Natural killer cell treated with Interleukin-12 subunit alpha and Interleukin-12 subunit beta and Interleukin-15 and Interleukin-18, amount 100 ng/mL, for 72 hours (primary cell): ENCODE results near the gene EPG5. TPM values are rescaled to one million over a fixed set of nuclear protein-coding genes. Genes with fewer than 3 reads are reported as not detected.

Source experiments
- ATAC-seq, 2 donors: fragments of 150-1000 bp; cut with Tn5 transposase in 1 of 2; sonication (Bioruptor Pico), chemical (Tn5 transposase) in 1 of 2; 2 replicates each; pipeline ENCODE4 v1.10.0; 2021
- DNase-seq: peaks from one replicate; pipeline ENCODE4 v3.0.0; 2022; ENCODE audit warnings: low spot score
- H3K27ac Mint-ChIP-seq, 2 donors: 1 replicate in 1 of 2; 2 replicates in 1 of 2; pipeline ENCODE4 v1.8.0; 2022; ENCODE audit warnings: mixed read lengths in 2 of 2, mild to moderate bottlenecking in 1 of 2, moderate library complexity in 1 of 2
- H3K27me3 Mint-ChIP-seq, 2 donors: 1 replicate in 1 of 2; 2 replicates in 1 of 2; pipeline ENCODE4 v1.8.0; 2022; ENCODE audit warnings: mixed read lengths in 2 of 2
- H3K36me3 Mint-ChIP-seq: one replicate; pipeline ENCODE4 v1.8.0; 2022; ENCODE audit warnings: mixed read lengths
- H3K4me1 Mint-ChIP-seq, 2 donors: 1 replicate in 1 of 2; 2 replicates in 1 of 2; pipeline ENCODE4 v1.8.0; 2022; ENCODE audit warnings: low read depth in 2 of 2, mixed read lengths in 2 of 2, mild to moderate bottlenecking in 1 of 2
- H3K4me3 Mint-ChIP-seq: one replicate; pipeline ENCODE4 v1.8.0; 2022; ENCODE audit warnings: mixed read lengths
- H3K9me3 Mint-ChIP-seq: 2 replicates; pipeline ENCODE4 v1.8.0; 2022; ENCODE audit warnings: mixed read lengths
- total RNA-seq, 2 donors: library from RNA; stranded (reverse); gene quantifications; one replicate each; pipeline ENCODE4 v1.2.3, GENCODE V29; 2022

Gene EPG5
- total RNA-seq, 2 donors from 2014 or later = 38.8 to 48.9 TPM

DNA sequence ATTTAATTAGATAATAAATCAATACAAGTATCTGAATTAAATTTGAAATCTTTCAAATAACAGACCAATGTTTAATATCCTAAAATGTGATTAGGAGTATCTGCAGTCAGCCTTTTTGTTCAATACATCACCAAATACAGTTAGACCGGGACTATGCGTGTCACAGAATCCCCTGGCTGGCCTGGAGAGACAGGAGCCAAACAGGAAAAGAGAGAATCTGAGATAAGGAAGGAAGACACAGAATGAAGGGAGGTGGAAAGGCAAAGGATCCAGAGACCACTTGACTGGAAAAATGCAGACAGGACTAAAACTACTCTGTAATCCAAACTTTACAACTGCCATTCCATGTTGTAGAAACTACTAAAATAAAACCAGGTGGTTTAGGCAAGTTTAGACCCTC is 75.3 kb downstream of the EPG5 start:
- ATAC-seq (no peak), DNase-seq (no peak)
- no peaks in the 10 kb centered on the region for H3K27me3 Mint-ChIP-seq
- no peak overlapping the region for H3K4me3 Mint-ChIP-seq
- peaks cover 18 to 22% of the 10 kb centered on the region in 2 donors for H3K4me1 Mint-ChIP-seq
- no peaks in the 10 kb centered on the region for H3K9me3 Mint-ChIP-seq
- H3K27ac Mint-ChIP-seq = no peak overlapping the region
- H3K36me3 Mint-ChIP-seq = peaks cover 17% of the 10 kb centered on the region

GRCh38 chr18:45890606-45891005 is 76.5 kb downstream of the EPG5 start:
- DNase-seq (peak; percentile 68), ATAC-seq (peak; percentile 87 to 88)
- Mint-ChIP-seq H3K9me3 (no peaks in the 10 kb centered on the region), H3K27ac (peak overlapping the region; percentile 87 to 90), H3K4me3 (peak overlapping the region; percentile 40), H3K4me1 (peaks cover 18 to 22% of the 10 kb centered on the region in 2 donors), H3K27me3 (no peaks in the 10 kb centered on the region), H3K36me3 (peaks cover 17% of the 10 kb centered on the region)

GRCh38 chr18:45889419-45890064 is 77.6 kb downstream of the EPG5 start:
- peak overlapping the region; percentile 40 for H3K4me3 Mint-ChIP-seq
- no peaks in the 10 kb centered on the region for H3K27me3 Mint-ChIP-seq
- H3K9me3 Mint-ChIP-seq = no peaks in the 10 kb centered on the region
- DNase-seq = no peak
- H3K36me3 Mint-ChIP-seq = peaks cover 11% of the 10 kb centered on the region
- peak overlapping the region; percentile 87 to 90 for H3K27ac Mint-ChIP-seq
- peaks cover 14 to 22% of the 10 kb centered on the region in 2 donors for H3K4me1 Mint-ChIP-seq
- no peak for ATAC-seq

GRCh38 chr18:45887585-45887984 is 79.5 kb downstream of the EPG5 start:
- H3K27ac Mint-ChIP-seq = peak overlapping the region in 1 of 2 donors; percentile 37
- H3K27me3 Mint-ChIP-seq = no peaks in the 10 kb centered on the region
- H3K9me3 Mint-ChIP-seq = no peaks in the 10 kb centered on the region
- H3K4me1 Mint-ChIP-seq = peaks cover 14 to 22% of the 10 kb centered on the region in 2 donors
- H3K4me3 Mint-ChIP-seq = no peak overlapping the region
- no peak for DNase-seq
- H3K36me3 Mint-ChIP-seq = peaks cover 8% of the 10 kb centered on the region
- no peak for ATAC-seq

DNA sequence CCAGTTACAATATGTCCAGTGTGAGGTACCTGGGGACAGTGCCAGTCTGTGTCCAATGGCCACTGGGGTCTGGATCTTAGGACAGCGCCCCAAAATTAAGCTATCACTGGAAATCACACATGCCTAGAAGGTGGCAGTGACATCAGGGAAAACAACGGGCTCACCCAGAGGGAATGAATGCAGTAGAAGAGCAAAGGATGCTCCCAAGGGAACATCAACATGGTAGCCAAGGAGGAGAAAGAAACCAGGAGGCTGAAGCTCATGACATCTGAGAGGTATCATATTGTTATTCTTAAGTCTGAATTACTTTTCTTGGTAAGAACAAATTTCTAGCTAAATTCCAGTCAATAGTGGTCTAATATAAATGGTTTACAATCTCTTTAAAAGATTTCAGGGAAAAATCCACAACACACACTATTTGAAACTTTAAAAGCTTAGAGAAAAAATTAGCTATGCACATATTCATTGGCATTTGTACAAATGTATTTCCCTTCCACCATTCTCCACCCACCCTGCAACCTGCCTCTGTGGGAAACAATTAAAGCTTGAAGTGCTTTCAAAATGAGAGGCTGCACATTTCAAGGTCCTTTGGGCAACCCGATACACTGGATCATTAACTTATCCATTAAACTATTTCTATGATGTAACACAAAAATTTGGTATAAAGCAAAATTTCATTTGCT is 86.1 kb downstream of the EPG5 start:
- DNase-seq (no peak), ATAC-seq (no peak)
- peaks cover 26% of the 10 kb centered on the region for H3K36me3 Mint-ChIP-seq
- H3K4me1 Mint-ChIP-seq = peaks cover 10 to 13% of the 10 kb centered on the region in 2 donors
- no peaks in the 10 kb centered on the region for H3K27me3 Mint-ChIP-seq
- H3K27ac Mint-ChIP-seq = peak overlapping the region in 1 of 2 donors; percentile 79
- H3K4me3 Mint-ChIP-seq = no peak overlapping the region
- no peaks in the 10 kb centered on the region for H3K9me3 Mint-ChIP-seq

DNA sequence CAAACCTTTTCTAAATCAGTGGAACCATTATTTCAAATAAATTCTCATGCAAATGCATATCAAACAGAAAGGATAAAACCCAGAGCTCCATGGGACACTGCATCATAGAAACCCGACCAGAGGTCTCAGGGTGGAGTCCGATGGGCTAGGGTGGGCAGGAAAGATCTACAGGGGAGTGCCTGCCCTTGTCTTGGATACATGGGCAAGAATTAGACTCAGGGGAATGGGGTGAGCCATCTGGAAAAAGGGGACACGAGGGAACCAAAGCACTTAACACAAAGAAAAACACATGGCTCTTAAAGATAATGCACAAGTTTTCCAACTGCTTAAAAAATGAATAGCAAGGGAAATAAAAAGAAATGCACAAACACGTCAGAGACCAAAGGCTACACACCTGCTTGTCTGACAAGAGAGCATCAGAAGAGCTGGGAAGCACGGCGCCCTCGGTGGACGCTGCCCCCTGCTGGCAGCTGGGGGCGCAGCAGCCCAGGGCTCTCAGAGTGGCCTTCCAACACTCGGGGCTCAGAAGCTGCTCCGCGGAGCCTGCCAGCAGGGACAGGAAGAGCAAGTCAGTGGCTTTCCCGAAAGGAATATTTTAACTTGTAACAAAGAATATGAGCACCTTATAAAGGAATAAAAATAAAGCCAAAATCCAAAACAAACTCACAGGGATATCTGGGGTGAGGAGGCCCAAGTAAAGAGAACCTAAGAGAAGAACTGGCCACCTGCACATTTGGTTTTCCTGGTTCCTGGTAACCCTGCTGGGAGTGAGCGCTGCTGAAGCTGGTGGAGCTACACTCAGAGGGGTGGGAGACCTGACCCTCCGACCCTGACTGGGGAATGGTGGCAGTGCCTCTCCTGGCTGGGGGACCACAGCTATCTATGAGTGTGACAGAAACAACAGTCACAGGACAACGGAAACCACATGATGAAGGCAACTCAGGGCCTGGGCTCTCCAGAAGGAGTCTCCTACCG is 87.2 kb downstream of the EPG5 start:
- H3K27ac Mint-ChIP-seq = peak overlapping the region; percentile 25 to 79

DNA sequence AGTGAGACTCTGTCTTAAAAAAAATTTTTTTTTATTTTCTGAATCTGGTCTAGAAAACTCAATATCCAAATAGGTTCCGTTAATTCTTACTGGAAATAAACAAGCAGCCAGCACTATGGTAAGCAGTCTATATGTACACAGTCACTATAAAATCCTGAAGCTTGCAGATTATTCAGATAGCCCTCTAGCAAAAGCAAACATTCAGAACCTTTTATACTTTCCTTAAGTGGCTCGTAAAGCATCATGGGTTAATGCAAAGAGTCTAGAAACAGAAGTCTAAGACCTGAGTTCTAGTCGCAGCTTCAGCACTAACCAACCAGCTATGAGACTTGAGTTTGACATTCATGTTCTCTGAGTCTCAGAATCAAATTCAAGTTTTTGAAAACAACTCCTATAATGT is 89.7 kb downstream of the EPG5 start:
- H3K9me3 Mint-ChIP-seq = no peaks in the 10 kb centered on the region
- no peak for ATAC-seq
- peaks cover 34 to 41% of the 10 kb centered on the region in 2 donors for H3K4me1 Mint-ChIP-seq
- H3K27ac Mint-ChIP-seq = peak overlapping the region; percentile 43 to 79
- H3K36me3 Mint-ChIP-seq = peaks cover 51% of the 10 kb centered on the region
- no peaks in the 10 kb centered on the region for H3K27me3 Mint-ChIP-seq
- no peak for DNase-seq
- H3K4me3 Mint-ChIP-seq = no peak overlapping the region

More for the DNA sequence above, 87.2 kb downstream of the EPG5 start:
- no peaks in the 10 kb centered on the region for H3K9me3 Mint-ChIP-seq
- peaks cover 17 to 20% of the 10 kb centered on the region in 2 donors for H3K4me1 Mint-ChIP-seq
- ATAC-seq (peak; percentile 83 to 88), DNase-seq (no peak)
- peaks cover 34% of the 10 kb centered on the region for H3K36me3 Mint-ChIP-seq
- H3K27me3 Mint-ChIP-seq = no peaks in the 10 kb centered on the region
- no peak overlapping the region for H3K4me3 Mint-ChIP-seq

DNA sequence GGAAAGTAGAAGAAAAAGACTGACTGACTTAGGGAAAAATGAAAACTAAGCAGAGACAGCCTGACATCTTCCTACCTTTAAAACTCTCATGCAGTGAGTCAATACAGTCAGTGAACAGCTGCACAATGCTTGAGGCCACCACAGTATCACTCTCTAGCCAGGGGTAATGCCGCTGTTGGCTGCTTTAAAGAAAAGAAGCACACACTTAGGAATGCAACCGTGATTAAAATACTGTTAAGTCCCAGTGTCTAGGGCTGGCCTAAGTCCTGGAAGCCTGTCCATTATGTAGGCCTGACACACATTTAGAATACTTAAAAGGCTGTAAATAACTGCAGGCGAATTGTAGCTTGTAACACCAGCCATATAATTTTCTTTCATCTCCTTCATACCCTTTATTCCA is 91.0 kb downstream of the EPG5 start:
- Mint-ChIP-seq H3K27me3 (no peaks in the 10 kb centered on the region), H3K9me3 (peaks cover 4% of the 10 kb centered on the region), H3K4me3 (no peak overlapping the region), H3K4me1 (peaks cover 41 to 47% of the 10 kb centered on the region in 2 donors), H3K36me3 (peaks cover 55% of the 10 kb centered on the region), H3K27ac (peak overlapping the region; percentile 94 to 95)
- no peak for DNase-seq
- ATAC-seq = no peak

GRCh38 chr18:45874491-45875184 is 92.5 kb downstream of the EPG5 start:
- ATAC-seq (peak; percentile 95), DNase-seq (peak; percentile 90)
- H3K4me3 Mint-ChIP-seq = peak overlapping the region; percentile 72
- peak overlapping the region; percentile 94 to 95 for H3K27ac Mint-ChIP-seq
- H3K36me3 Mint-ChIP-seq = peaks cover 65% of the 10 kb centered on the region
- peaks cover 4% of the 10 kb centered on the region for H3K9me3 Mint-ChIP-seq
- peaks cover 42 to 50% of the 10 kb centered on the region in 2 donors for H3K4me1 Mint-ChIP-seq
- no peaks in the 10 kb centered on the region for H3K27me3 Mint-ChIP-seq

GRCh38 chr18:45871431-45872084 is 95.6 kb downstream of the EPG5 start:
- H3K27ac Mint-ChIP-seq = peak overlapping the region; percentile 94 to 95
- no peak for DNase-seq
- H3K4me3 Mint-ChIP-seq = peak overlapping the region; percentile 72
- peaks cover 70% of the 10 kb centered on the region for H3K36me3 Mint-ChIP-seq
- peaks cover 45 to 54% of the 10 kb centered on the region in 2 donors for H3K4me1 Mint-ChIP-seq
- peaks cover 4% of the 10 kb centered on the region for H3K9me3 Mint-ChIP-seq
- no peak for ATAC-seq
- H3K27me3 Mint-ChIP-seq = no peaks in the 10 kb centered on the region

DNA sequence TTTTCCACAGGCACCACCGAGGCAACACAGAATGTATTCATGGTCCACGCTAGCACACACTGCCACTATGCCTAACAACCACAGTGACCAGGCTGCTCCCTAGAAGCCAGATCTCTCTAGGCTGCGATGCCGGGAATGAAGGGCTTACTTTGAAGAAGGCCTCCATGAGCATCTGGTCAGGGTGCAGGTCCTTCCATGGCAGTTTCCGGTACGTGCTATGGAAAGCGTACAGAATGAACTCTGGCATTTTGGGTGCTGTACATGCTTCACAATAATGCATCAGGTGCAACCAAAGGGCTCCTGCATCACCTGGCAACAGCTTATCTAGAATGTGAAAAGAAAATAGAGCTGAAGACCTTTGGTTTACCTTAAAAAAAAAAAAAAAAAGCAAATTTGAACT is 96.7 kb downstream of the EPG5 start:
- DNase-seq = no peak
- no peaks in the 10 kb centered on the region for H3K27me3 Mint-ChIP-seq
- H3K4me1 Mint-ChIP-seq = peaks cover 42 to 54% of the 10 kb centered on the region in 2 donors
- peaks cover 72% of the 10 kb centered on the region for H3K36me3 Mint-ChIP-seq
- H3K27ac Mint-ChIP-seq = peak overlapping the region; percentile 94 to 95
- peaks cover 4% of the 10 kb centered on the region for H3K9me3 Mint-ChIP-seq
- ATAC-seq = no peak
- H3K4me3 Mint-ChIP-seq = no peak overlapping the region

- DNase-seq = no peak
- ATAC-seq = no peak
- Mint-ChIP-seq H3K4me3 (no peak overlapping the region), H3K27ac (peak overlapping the region in 1 of 2 donors; percentile 51), H3K9me3 (peaks cover 5% of the 10 kb centered on the region), H3K4me1 (peaks cover 25 to 41% of the 10 kb centered on the region in 2 donors), H3K36me3 (peaks cover 78% of the 10 kb centered on the region), H3K27me3 (no peaks in the 10 kb centered on the region)
Measured at GRCh38 chr18:45865466-45865865, 101.7 kb downstream of the EPG5 start.
